ENCODE results near the gene CROCC2.

CROCC2 gene
- 0 reads per million in 2 donors for total RNA-seq

- DNase-seq, result no peak
Observed at GRCh38 chr2:240906141-240906910, at the start of gene CROCC2. CROCC2 (plus strand) TSS chr2:240906336; CDS start chr2:240906514, 178 bp downstream.

GRCh38 chr2:240857039-240858008 is 48.8 kb upstream of the CROCC2 start:
- DNase-seq, result no peak

- no peak for DNase-seq
Observed at GRCh38 chr2:240858321-240858720, 47.8 kb upstream of the CROCC2 start.

- no peak for DNase-seq
Observed at GRCh38 chr2:240858871-240859270, 47.3 kb upstream of the CROCC2 start.

GRCh38 chr2:240861547-240861946 is 44.6 kb upstream of the CROCC2 start:
- DNase-seq, result no peak

GRCh38 chr2:240864475-240864874 is 41.7 kb upstream of the CROCC2 start:
- DNase-seq, result no peak

- no peak for DNase-seq
Observed at GRCh38 chr2:240865391-240865790, 40.7 kb upstream of the CROCC2 start.

GRCh38 chr2:240868286-240869108 is 37.6 kb upstream of the CROCC2 start, which contains the start of gene AGXT:
AGXT (plus strand) TSS chr2:240868824; CDS start chr2:240868866, 42 bp downstream.
- DNase-seq, result no peak

- DNase-seq, result no peak
Observed at GRCh38 chr2:240869109-240869955, 36.8 kb upstream of the CROCC2 start.

- DNase-seq, result no peak
Observed at GRCh38 chr2:240869956-240870875, 35.9 kb upstream of the CROCC2 start.

GRCh38 chr2:240871071-240871958 is 34.8 kb upstream of the CROCC2 start:
- no peak for DNase-seq

- DNase-seq, result no peak
Observed at GRCh38 chr2:240872317-240873097, 33.6 kb upstream of the CROCC2 start.

GRCh38 chr2:240873098-240873788 is 32.9 kb upstream of the CROCC2 start:
- DNase-seq, result no peak

- DNase-seq, result no peak
Observed at GRCh38 chr2:240873805-240874714, 32.1 kb upstream of the CROCC2 start.

- no peak for DNase-seq
Observed at GRCh38 chr2:240874715-240875227, 31.4 kb upstream of the CROCC2 start.

- no peak for DNase-seq
Observed at GRCh38 chr2:240875228-240876034, 30.7 kb upstream of the CROCC2 start.

Data from T-helper 9 cell (primary cell).